IMR-90 (cell line): ENCODE results near the gene LMO1. TPM values are rescaled to one million over a fixed set of nuclear protein-coding genes. Genes with fewer than 3 reads are reported as not detected.

Source experiments
- ATAC-seq: fragments of 200-7000 bp; cut with Tn5 transposase; 2 replicates; pipeline ENCODE4 v1.9.1; 2020; ENCODE audit warnings: low read depth, mild to moderate bottlenecking, moderate library complexity
- BruUV-seq: library from RNA; stranded (reverse); fragments of 400-500 nt; replicated peaks from 2 replicates; lab custom pipeline; 2021; lab: Mats Ljungman, UMichigan
- CTCF ChIA-PET: fragments of 300-600 bp; formaldehyde crosslinking; extraction: SDS; loops from one replicate; lab custom pipeline; 2021; ENCODE audit warnings: antibody characterized with exemption; lab: Yijun Ruan, JAX
- POLR2A ChIA-PET: fragments of 300-600 bp; sonication (Branson Sonifier 250); formaldehyde crosslinking; loops from one replicate; lab custom pipeline; 2022; ENCODE audit warnings: antibody characterized with exemption; ENCODE audit not compliant: unreplicated experiment; lab: Charles Lee
- DNase-seq: peaks from one replicate; pipeline ENCODE4 v3.0.0; 2013
- H2AFZ ChIP-seq: replicated peaks from 2 replicates; pipeline ENCODE3; 2013; ENCODE audit warnings: low read length, mild to moderate bottlenecking; ENCODE audit not compliant: poor library complexity
- H2AK5ac ChIP-seq: 2 replicates; pipeline ENCODE4 v1.6.1; 2013; ENCODE audit warnings: low read depth, low read length, inconsistent platforms
- H2AK9ac ChIP-seq: replicated peaks from 2 replicates; pipeline ENCODE3; 2013; ENCODE audit warnings: mild to moderate bottlenecking, low read depth, low read length, moderate library complexity; ENCODE audit not compliant: poor library complexity
- H2BK120ac ChIP-seq: 2 replicates; pipeline ENCODE4 v1.6.1; 2013; ENCODE audit warnings: low read depth, low read length, inconsistent platforms
- H2BK15ac ChIP-seq: 3 replicates; pipeline ENCODE4 v1.6.1; 2013; ENCODE audit warnings: low read depth, low read length, inconsistent platforms
- H2BK20ac ChIP-seq: 2 replicates; pipeline ENCODE4 v1.6.1; 2013; ENCODE audit warnings: low read depth, mild to moderate bottlenecking, inconsistent platforms, low read length, moderate library complexity
- H2BK5ac ChIP-seq: 2 replicates; pipeline ENCODE4 v1.6.1; 2013; ENCODE audit warnings: mild to moderate bottlenecking, low read depth, low read length, inconsistent platforms; ENCODE audit not compliant: poor library complexity, severe bottlenecking
- H3K14ac ChIP-seq: replicated peaks from 2 replicates; pipeline ENCODE4 v1.6.1; 2013; ENCODE audit warnings: low read depth, low read length, inconsistent platforms
- H3K18ac ChIP-seq: 2 replicates; pipeline ENCODE4 v1.6.1; 2013; ENCODE audit warnings: low read depth, low read length, control low read depth
- H3K23ac ChIP-seq: 2 replicates; pipeline ENCODE4 v1.6.1; 2013; ENCODE audit warnings: low read depth, low read length, inconsistent platforms
- H3K27ac ChIP-seq: 2 replicates; pipeline ENCODE4 v1.5.1; 2013; ENCODE audit warnings: mild to moderate bottlenecking, control low read depth, low read length; ENCODE audit not compliant: insufficient read depth
- H3K27me3 ChIP-seq: 2 replicates; pipeline ENCODE4 v1.6.1; 2013; ENCODE audit warnings: low read length; ENCODE audit not compliant: control insufficient read depth, insufficient read depth
- H3K36me3 ChIP-seq: 2 replicates; pipeline ENCODE4 v1.6.1; 2013; ENCODE audit warnings: low read length, mixed read lengths; ENCODE audit not compliant: control insufficient read depth, insufficient read depth
- H3K4ac ChIP-seq: 2 replicates; pipeline ENCODE4 v1.6.1; 2013; ENCODE audit warnings: low read depth, low read length, inconsistent platforms
- H3K4me1 ChIP-seq: 2 replicates; pipeline ENCODE4 v1.6.1; 2013; ENCODE audit warnings: low read length, mixed read lengths; ENCODE audit not compliant: control insufficient read depth, insufficient read depth
- H3K4me2 ChIP-seq: 2 replicates; pipeline ENCODE4 v1.6.1; 2013; ENCODE audit warnings: low read depth, mild to moderate bottlenecking, control low read depth, low read length, moderate library complexity
- H3K4me3 ChIP-seq: 2 replicates; pipeline ENCODE4 v1.5.1; 2013; ENCODE audit warnings: low read depth, mild to moderate bottlenecking, control low read depth, low read length, moderate library complexity; ENCODE audit not compliant: insufficient read depth
- H3K56ac ChIP-seq: 2 replicates; pipeline ENCODE4 v1.6.1; 2013; ENCODE audit warnings: low read length, inconsistent platforms; ENCODE audit not compliant: insufficient read depth; ENCODE audit errors: extremely low read depth
- H3K79me1 ChIP-seq, 2 experiments: 2 replicates each; pipeline ENCODE4 v1.6.1; 2013; ENCODE audit warnings: low read length in 2 of 2, inconsistent platforms in 1 of 2, low read depth in 1 of 2
- H3K9ac ChIP-seq: 2 replicates; pipeline ENCODE4 v1.6.1; 2013; ENCODE audit warnings: low read depth, low read length, control low read depth
- H3K9me1 ChIP-seq: 2 replicates; pipeline ENCODE4 v1.6.1; 2013; ENCODE audit warnings: low read length, inconsistent platforms; ENCODE audit not compliant: insufficient read depth
- H3K9me3 ChIP-seq: 2 replicates; pipeline ENCODE4 v1.6.1; 2013; ENCODE audit warnings: low read length; ENCODE audit not compliant: control insufficient read depth, insufficient read depth
- H4K20me1 ChIP-seq: 2 replicates; pipeline ENCODE4 v1.6.1; 2013; ENCODE audit warnings: low read length, inconsistent platforms; ENCODE audit not compliant: insufficient read depth
- H4K5ac ChIP-seq: 2 replicates; pipeline ENCODE4 v1.6.1; 2013; ENCODE audit warnings: mild to moderate bottlenecking, low read depth, low read length, control low read depth
- H4K8ac ChIP-seq, 2 experiments: 2 replicates each; pipeline ENCODE4 v1.6.1; 2013; ENCODE audit warnings: low read depth in 2 of 2, low read length in 2 of 2, control low read depth in 1 of 2, inconsistent platforms in 1 of 2
- H4K91ac ChIP-seq: 2 replicates; pipeline ENCODE4 v1.6.1; 2013; ENCODE audit warnings: low read depth, low read length, inconsistent platforms; ENCODE audit not compliant: insufficient read depth
- BHLHE40 ChIP-seq: fragments of 150-350 bp; IDR thresholded peaks from 2 replicates; pipeline ENCODE4 v1.6.1; 2016; ENCODE audit warnings: mild to moderate bottlenecking, low read depth, low read length
- CHD1 ChIP-seq: IDR thresholded peaks from 2 replicates; pipeline ENCODE4 v1.6.1; 2012; ENCODE audit warnings: low read depth, low read length, improper control_type of control experiment
- FOS ChIP-seq: fragments of 150-350 bp; IDR thresholded peaks from 2 replicates; pipeline ENCODE4 v1.6.1; 2016; ENCODE audit warnings: low read depth, low read length
- NFE2L2 ChIP-seq: fragments of 150-350 bp; IDR thresholded peaks from 2 replicates; pipeline ENCODE4 v1.6.1; 2016; ENCODE audit warnings: low read depth, mild to moderate bottlenecking, low read length
- RFX5 ChIP-seq: IDR thresholded peaks from 2 replicates; pipeline ENCODE4 v1.8.0; 2012; ENCODE audit warnings: low read depth, mild to moderate bottlenecking, low read length, moderate library complexity
- SMC3 ChIP-seq: fragments of 150-350 bp; IDR thresholded peaks from 2 replicates; pipeline ENCODE4 v1.6.1; 2016; ENCODE audit warnings: low read depth, mild to moderate bottlenecking, antibody characterized with exemption, low read length, moderate library complexity
- dilution Hi-C: fragments of 300-500 bp; cut with HindIII; formaldehyde crosslinking; loops from one replicate; pipeline ENCODE4 v1.14.3; 2018; ENCODE audit warnings: low sequenced_read_pairs; ENCODE audit not compliant: unreplicated experiment
- in situ Hi-C: fragments of 300-500 bp; cut with MboI; formaldehyde crosslinking; loops from 3 replicates; pipeline ENCODE4 v1.14.3; 2019; ENCODE audit warnings: low sequenced_read_pairs, inconsistent platforms, mixed read lengths
- intact Hi-C: fragments of 100-400 bp; cut with micrococcal nuclease; formaldehyde crosslinking; loops from 2 replicates; pipeline ENCODE4 v1.10.0; 2022
- polyA plus RNA-seq, 3 experiments: library from polyadenylated mRNA; depleted of rRNA; stranded (reverse); fragments of >200 nt; gene quantifications; 2 replicates each; pipeline ENCODE4 v1.2.3, GENCODE V29; 2012; ENCODE audit warnings: low replicate concordance in 1 of 3
- total RNA-seq: library from RNA; depleted of rRNA; stranded (reverse); fragments of >200 nt; gene quantifications from 2 replicates; pipeline ENCODE4 v1.2.3, GENCODE V29; 2012
- TF ChIP-seq, protein P1 (sequence below): fragments of 150-350 bp; IDR thresholded peaks from 2 replicates; pipeline ENCODE4 v1.6.1; 2016; ENCODE audit warnings: low read depth, mild to moderate bottlenecking, low read length, moderate library complexity, borderline replicate concordance

LMO1 gene
- total and polyA plus RNA-seq, 2 of the 4 experiments (the other 2 are of a cell fraction), result not detected

- Histone ChIP-seq H3K4me1 (no peaks in the 10 kb centered on the region), H2BK15ac (no peak overlapping the region), H4K5ac (no peak overlapping the region), H4K91ac (no peak overlapping the region), H3K27ac (no peak overlapping the region), H4K8ac (no peak overlapping the region), H3K4me3 (no peak overlapping the region), H3K4me2 (no peak overlapping the region), H2AK5ac (no peak overlapping the region), H2BK20ac (no peak overlapping the region), H3K56ac (no peak overlapping the region), H2BK5ac (no peak overlapping the region), H4K20me1 (no peaks in the 10 kb centered on the region), H3K36me3 (no peaks in the 10 kb centered on the region), H2AFZ (no peak overlapping the region), H3K4ac (no peak overlapping the region), H2AK9ac (no peak overlapping the region), H2BK120ac (no peak overlapping the region), H3K9me3 (no peaks in the 10 kb centered on the region), H3K14ac (no peak overlapping the region), H3K23ac (no peak overlapping the region), H3K79me1 (no peaks in the 10 kb centered on the region), H3K9me1 (no peaks in the 10 kb centered on the region), H3K18ac (no peak overlapping the region), H3K9ac (no peak overlapping the region), H3K27me3 (peaks cover 22% of the 10 kb centered on the region)
- ChIA-PET CTCF (no interaction called here), POLR2A (no interaction called here)
- dilution Hi-C loops, result no loop called here
- ATAC-seq, result no peak
- in situ Hi-C loops, result no loop called here
- DNase-seq, result no peak
- TF ChIP-seq NFE2L2, result no peak
- no peak for TF ChIP-seq CHD1
- TF ChIP-seq RFX5, result no peak
- TF ChIP-seq BHLHE40, result no peak
- no peak for TF ChIP-seq FOS
- TF ChIP-seq SMC3, result no peak
- TF ChIP-seq, protein P1, sequence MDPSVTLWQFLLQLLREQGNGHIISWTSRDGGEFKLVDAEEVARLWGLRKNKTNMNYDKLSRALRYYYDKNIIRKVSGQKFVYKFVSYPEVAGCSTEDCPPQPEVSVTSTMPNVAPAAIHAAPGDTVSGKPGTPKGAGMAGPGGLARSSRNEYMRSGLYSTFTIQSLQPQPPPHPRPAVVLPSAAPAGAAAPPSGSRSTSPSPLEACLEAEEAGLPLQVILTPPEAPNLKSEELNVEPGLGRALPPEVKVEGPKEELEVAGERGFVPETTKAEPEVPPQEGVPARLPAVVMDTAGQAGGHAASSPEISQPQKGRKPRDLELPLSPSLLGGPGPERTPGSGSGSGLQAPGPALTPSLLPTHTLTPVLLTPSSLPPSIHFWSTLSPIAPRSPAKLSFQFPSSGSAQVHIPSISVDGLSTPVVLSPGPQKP, result no peak
- intact Hi-C loops, result no loop called here
- BruUV-seq, result no TSS peak
These were observed 24.0 kb upstream of the LMO1 start for GRCh38 chr11:8287703-8288102.
